Lung (tissue), 12 donors: ENCODE data around the gene INCA1. TPM values are rescaled to one million over a fixed set of nuclear protein-coding genes. Genes with fewer than 3 reads are reported as not detected.

ENCODE experiments used
- ATAC-seq: fragments of 200-7000 bp; cut with Tn5 transposase; one replicate; pipeline ENCODE4 v1.9.1; 2020; ENCODE audit warnings: moderate number of reproducible peaks; ENCODE audit not compliant: insufficient read depth, low FRiP score
- DNase-seq, 3 donors: peaks; one replicate each; pipeline ENCODE4 v3.0.0-alpha.2; 2013 to 2017
- H3K27ac ChIP-seq, 2 donors: one replicate each; pipeline ENCODE4 v1.5.1; 2013; ENCODE audit warnings: mild to moderate bottlenecking in 2 of 2, moderate library complexity in 2 of 2, control low read depth in 1 of 2, inconsistent platforms in 1 of 2, low read depth in 1 of 2, low read length in 1 of 2
- H3K27me3 ChIP-seq, 3 donors: one replicate each; pipeline ENCODE4 v1.5.1; 2013; ENCODE audit warnings: low read length in 2 of 3; ENCODE audit not compliant: control insufficient read depth in 3 of 3, insufficient read depth in 3 of 3
- H3K36me3 ChIP-seq, 4 donors: one replicate each; pipeline ENCODE4 v1.5.1; 2013; ENCODE audit warnings: low read length in 4 of 4, mild to moderate bottlenecking in 1 of 4, moderate library complexity in 1 of 4; ENCODE audit not compliant: control insufficient read depth in 4 of 4, insufficient read depth in 4 of 4
- H3K4me1 ChIP-seq, 5 donors: one replicate each; pipeline ENCODE4 v1.5.1; 2013; ENCODE audit warnings: low read length in 5 of 5, mild to moderate bottlenecking in 2 of 5, moderate library complexity in 1 of 5; ENCODE audit not compliant: control insufficient read depth in 5 of 5, insufficient read depth in 5 of 5
- H3K4me3 ChIP-seq: one replicate; pipeline ENCODE4 v1.5.1; 2013; ENCODE audit warnings: mild to moderate bottlenecking, control low read depth, moderate library complexity
- H3K9ac ChIP-seq, 2 donors: one replicate each; pipeline ENCODE4 v1.5.1; 2013; ENCODE audit warnings: low read length in 2 of 2, control low read depth in 1 of 2; ENCODE audit not compliant: insufficient read depth in 1 of 2
- H3K9me3 ChIP-seq, 4 donors: one replicate each; pipeline ENCODE4 v1.5.1; 2013; ENCODE audit warnings: low read length in 3 of 4, mild to moderate bottlenecking in 1 of 4, moderate library complexity in 1 of 4; ENCODE audit not compliant: control insufficient read depth in 4 of 4, insufficient read depth in 3 of 4
- CTCF ChIP-seq: IDR thresholded peaks from 2 replicates; pipeline ENCODE4 v1.5.1; 2012; ENCODE audit warnings: mild to moderate bottlenecking; ENCODE audit errors: control extremely low read depth, extremely low read depth
- WGBS, 2 donors: extraction: QIAGEN DNeasy Blood & Tissue Kit; methylation state at CpG; one replicate each; pipeline ENCODE4 v1.1.7; 2013; 5-methylcytosine and 5-hydroxymethylcytosine counted together
- polyA plus RNA-seq, 2 donors: library from polyadenylated mRNA; stranded (reverse); fragments of 200-250 nt; gene quantifications; one replicate each; pipeline ENCODE4 v1.2.1, GENCODE V29; 2013
- total RNA-seq, 2 donors: library from RNA; depleted of rRNA in 1 of 2; stranded (reverse); fragments of >200 nt in 1 of 2; gene quantifications; one replicate each; pipeline ENCODE4 v1.2.1, GENCODE V29; 2014 to 2021
- donor health status: control.
- donor health status: control.
- donor health status: Bipolar disorder and iron deficiency.
- donor health status: healthy.
- donor health status: DM: yes; HTN: yes; CAD: no.

Gene INCA1
- total and polyA plus RNA-seq, 4 donors: 0.89 to 3.4 (median 1.9) TPM

GRCh38 chr17:4948166-4948930 is 49.0 kb downstream of the INCA1 start, which contains the start of gene PFN1:
TSS of gene PFN1 (minus strand) at chr17:4948530. CDS start at chr17:4948394, 136 bp downstream.
- Histone ChIP-seq H3K4me3 (peak within 1 kb of the TSS; percentile 100), H3K27ac (peak within 1 kb of the TSS; percentile 91 to 99), H3K9me3 (no peaks in the 10 kb centered on the region), H3K9ac (peak within 1 kb of the TSS; percentile 37 to 65), H3K4me1 (peaks cover 2 to 27% (median 18%) of the 10 kb centered on the region in 5 donors), H3K36me3 (peaks cover 7 to 21% (median 18%) of the 10 kb centered on the region in 4 donors), H3K27me3 (no peaks in the 10 kb centered on the region)
- 0 to 1% methylated on average over 53 to 59 of the region's 59 CpGs for WGBS, 2 donors
- TF ChIP-seq CTCF: no peak
- DNase-seq: peak; percentile 94 to 98 (median 97)
- peak; percentile 71 for ATAC-seq

GRCh38 chr17:4947411-4948165 is 49.7 kb downstream of the INCA1 start:
- TF ChIP-seq CTCF: no peak
- WGBS, 2 donors: 1% methylated on average over 40 to 56 of the region's 56 CpGs
- ATAC-seq (peak; percentile 32), DNase-seq (peak; percentile 73 to 80 (median 75))
- peaks cover 2 to 26% (median 18%) of the 10 kb centered on the region in 5 donors for H3K4me1 ChIP-seq
- peak overlapping the region; percentile 100 for H3K4me3 ChIP-seq
- H3K36me3 ChIP-seq: peaks cover 11 to 28% (median 25%) of the 10 kb centered on the region in 4 donors
- H3K9ac ChIP-seq: peak overlapping the region in 1 of 2 donors; percentile 37
- H3K27me3 ChIP-seq: no peaks in the 10 kb centered on the region
- peak overlapping the region; percentile 91 to 99 for H3K27ac ChIP-seq
- H3K9me3 ChIP-seq: no peaks in the 10 kb centered on the region

- WGBS, 2 donors: 0 to 1% methylated on average over 7 of the region's 7 CpGs
- no peak for TF ChIP-seq CTCF
- Histone ChIP-seq H3K9me3 (no peaks in the 10 kb centered on the region), H3K4me1 (peaks cover 2 to 26% (median 17%) of the 10 kb centered on the region in 5 donors), H3K9ac (peak overlapping the region in 1 of 2 donors; percentile 11), H3K4me3 (peak overlapping the region; percentile 67), H3K27me3 (no peaks in the 10 kb centered on the region), H3K36me3 (peaks cover 12 to 32% (median 27%) of the 10 kb centered on the region in 4 donors), H3K27ac (peak overlapping the region; percentile 73 to 87)
- no peak for ATAC-seq
- peak in 2 of 3 donors; percentile 10 to 11 for DNase-seq
These were observed 50.3 kb downstream of the INCA1 start for GRCh38 chr17:4947010-4947410.
